HG03045 (cell line): ENCODE results near the gene YOD1.
"Not testable (repeated sequence)": the region's sequence is repeated elsewhere in the genome, so short reads cannot be mapped to it uniquely, and the experiment has no call there.

Experiments
- ATAC-seq: cut with Tn5 transposase; IDR thresholded peaks from one replicate; pipeline ENCODE4 v1.9.1; 2021; ENCODE audit warnings: mild to moderate bottlenecking, moderate library complexity; ENCODE audit not compliant: unreplicated experiment

The YOD1 gene

GRCh38 chr1:207050480-207051190 lies 373 bp downstream of the YOD1 start:
- peak; percentile 58 for ATAC-seq

GRCh38 chr1:207049974-207050391 lies 1.0 kb downstream of the YOD1 start:
- no peak for ATAC-seq

GRCh38 chr1:207049514-207049913 lies 1.5 kb downstream of the YOD1 start:
- no peak for ATAC-seq

GRCh38 chr1:207049054-207049453 lies 2.0 kb downstream of the YOD1 start:
- no peak for ATAC-seq

DNA sequence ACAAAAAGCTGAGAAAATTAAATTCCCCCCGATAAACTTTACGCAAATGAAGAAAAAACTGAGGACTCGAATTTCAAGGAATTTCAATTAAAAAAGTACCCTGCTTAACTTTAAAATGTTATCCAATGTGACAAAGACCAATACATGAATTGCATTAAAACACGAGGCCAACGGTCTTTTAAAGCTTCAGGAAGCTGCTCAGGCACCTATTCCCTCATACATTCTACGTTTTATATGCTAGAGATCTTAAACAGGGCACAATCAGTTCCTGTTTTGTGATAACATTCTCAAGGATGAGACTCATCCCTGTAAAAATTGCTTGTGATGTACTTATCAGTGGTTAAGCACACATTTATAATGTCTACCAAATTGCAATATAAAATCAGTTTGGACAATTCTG lies 3.0 kb downstream of the YOD1 start:
- no peak for ATAC-seq

GRCh38 chr1:207047505-207047904 lies 3.5 kb downstream of the YOD1 start:
- no peak for ATAC-seq

GRCh38 chr1:207045453-207045852 lies 5.6 kb downstream of the YOD1 start:
- no peak for ATAC-seq

- ATAC-seq, result not testable (repeated sequence)
Measured at GRCh38 chr1:207041397-207041796, 9.6 kb downstream of the YOD1 start.

- no peak for ATAC-seq
Measured at GRCh38 chr1:207040181-207040533, 10.9 kb downstream of the YOD1 start.

GRCh38 chr1:207039380-207040180 lies 11.4 kb downstream of the YOD1 start:
- ATAC-seq, result no peak

DNA sequence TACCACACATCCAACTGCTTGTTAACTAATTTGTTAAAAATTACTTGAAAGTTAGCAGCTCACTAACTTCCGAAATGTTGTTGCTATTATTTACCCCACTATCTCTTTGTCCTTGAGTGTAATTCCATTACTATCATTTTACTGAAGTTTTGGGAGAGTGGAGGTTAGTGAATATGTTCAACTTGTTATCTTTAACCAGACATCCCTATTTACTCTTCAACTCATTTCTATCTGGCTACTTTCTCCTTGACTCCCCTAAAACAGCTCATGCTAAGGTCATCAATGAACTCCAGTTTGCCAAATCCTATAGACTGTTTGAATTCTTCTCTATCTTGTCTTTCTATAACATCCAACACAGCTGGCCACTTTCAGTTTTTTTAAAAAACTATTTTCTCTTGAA lies 14.1 kb downstream of the YOD1 start:
- no peak for ATAC-seq

DNA sequence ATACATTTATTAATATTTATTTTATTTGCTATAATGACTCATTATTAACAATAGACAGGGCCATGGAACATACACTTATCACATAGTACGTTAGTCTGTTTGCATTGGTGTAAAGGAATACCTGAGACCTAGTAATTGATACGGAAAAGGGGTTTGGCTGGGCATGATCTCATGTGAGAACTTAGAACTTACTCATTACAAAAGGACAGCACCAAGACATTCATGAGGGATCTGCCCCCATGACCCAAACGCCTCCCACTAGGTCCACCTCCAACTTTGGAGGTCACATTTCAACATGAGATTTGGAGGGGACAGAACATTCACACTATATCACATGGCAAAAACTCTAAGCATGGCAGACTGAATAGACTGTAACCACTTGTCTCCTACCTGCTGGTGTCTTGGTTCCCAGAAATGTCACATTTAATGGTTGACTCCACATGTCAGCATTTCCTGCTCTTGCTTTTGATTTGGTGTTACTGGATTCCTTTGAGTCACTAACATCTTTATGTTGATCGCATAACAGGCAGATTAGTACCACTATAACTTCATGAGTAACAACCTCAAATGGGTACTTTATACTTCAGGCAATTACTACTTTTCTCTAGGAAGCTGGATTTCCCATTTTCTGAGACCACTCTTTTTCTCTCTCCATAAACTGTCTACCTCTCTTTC lies 15.0 kb downstream of the YOD1 start:
- no peak for ATAC-seq

- no peak for ATAC-seq
Measured at GRCh38 chr1:207034998-207035397, 16.0 kb downstream of the YOD1 start.

- ATAC-seq, result no peak
Measured at GRCh38 chr1:207034208-207034607, 16.8 kb downstream of the YOD1 start.

- ATAC-seq, result no peak
Measured at GRCh38 chr1:207033302-207033701, 17.7 kb downstream of the YOD1 start.

GRCh38 chr1:207032528-207033017 lies 18.4 kb downstream of the YOD1 start, which contains the start of gene C1orf116:
C1orf116 (minus strand) TSS chr1:207032756; CDS start chr1:207027598, 5,158 bp downstream.
- ATAC-seq, result no peak

- no peak for ATAC-seq
Measured at GRCh38 chr1:207031632-207032264, 19.3 kb downstream of the YOD1 start.

DNA sequence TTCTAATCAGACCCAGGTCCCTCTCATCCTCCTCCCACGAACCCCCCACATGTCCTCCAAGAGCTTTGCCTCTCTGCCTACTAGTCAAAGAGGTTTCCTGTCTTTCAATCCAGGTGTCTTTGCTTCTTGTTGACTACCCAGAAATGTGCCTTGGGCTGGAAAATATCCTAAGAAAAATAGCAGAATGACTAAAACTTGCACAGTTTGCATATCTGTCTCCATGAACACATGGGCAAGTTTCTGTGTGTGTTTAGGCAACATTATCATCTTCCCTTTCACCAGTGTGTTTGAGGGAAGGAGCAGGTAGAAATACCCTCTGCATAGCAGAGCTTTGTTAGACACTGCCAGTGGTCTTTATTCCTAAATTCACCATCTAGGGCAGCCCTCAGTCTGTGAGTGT lies 20.0 kb downstream of the YOD1 start:
- ATAC-seq, result no peak

DNA sequence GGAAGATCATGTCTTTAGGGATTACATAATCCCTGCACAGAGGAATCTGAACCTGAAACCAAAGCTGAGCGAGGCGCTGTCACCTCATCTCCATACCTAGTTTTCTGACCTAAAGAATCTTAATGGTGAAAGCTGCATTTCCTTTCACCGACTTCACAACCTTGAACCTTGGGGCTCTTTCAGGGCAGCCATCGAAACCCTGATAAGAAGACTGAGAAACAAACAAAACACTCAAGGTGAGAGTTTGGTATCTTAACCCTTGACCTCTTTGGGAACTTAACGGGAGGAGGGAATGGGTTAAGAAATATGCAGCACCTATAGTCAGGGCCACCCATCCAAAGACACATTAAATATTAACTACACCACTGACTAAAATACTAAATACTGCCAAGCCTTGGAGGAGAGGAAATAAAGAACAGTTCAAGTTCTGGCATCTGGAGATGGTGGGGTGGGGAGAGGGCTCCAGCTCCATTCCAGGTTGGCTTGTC lies 20.4 kb downstream of the YOD1 start:
- no peak for ATAC-seq

DNA sequence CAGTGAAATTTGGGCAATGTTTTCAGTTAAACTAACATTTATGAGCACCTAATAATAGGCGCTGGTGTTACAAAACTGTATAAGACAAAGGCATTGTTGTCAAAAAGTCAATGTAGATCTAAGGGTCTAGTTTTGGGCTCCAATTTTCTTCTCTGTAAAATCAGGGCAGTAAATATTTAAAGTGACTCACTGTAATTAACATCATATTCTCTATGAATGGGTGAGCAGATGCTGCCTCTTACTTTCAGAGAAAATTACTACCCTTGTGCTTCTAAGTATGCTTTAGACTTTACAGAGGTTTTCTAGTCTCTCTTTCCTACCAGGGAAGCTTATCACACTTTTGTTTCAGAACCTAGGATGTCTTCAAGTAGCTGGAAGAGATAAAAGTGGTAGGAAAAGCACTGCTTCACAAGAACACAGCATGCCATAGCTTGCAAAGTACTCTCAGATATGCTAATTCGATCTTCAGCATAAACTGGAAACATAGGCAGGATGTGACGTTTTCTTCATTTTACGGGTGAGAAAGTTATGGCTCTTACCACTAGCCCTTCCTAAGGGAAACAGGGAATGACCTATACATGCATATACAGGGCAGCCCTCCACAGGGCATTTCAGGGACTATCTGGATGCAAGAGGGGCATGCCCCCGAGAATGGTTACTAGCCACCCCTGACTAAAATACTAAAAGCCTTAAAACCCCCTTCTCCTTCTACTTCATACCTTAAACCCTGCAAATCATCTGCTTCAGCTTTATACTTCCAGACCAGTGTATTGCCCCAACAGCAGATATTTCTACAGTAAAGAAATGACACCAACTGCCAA lies 21.1 kb downstream of the YOD1 start:
- no peak for ATAC-seq
